Smooth muscle cell (in vitro differentiated cells): ENCODE data around the gene HOMER1. TPM values are rescaled to one million over a fixed set of nuclear protein-coding genes. Genes with fewer than 3 reads are reported as not detected.

ENCODE experiments used
- DNase-seq: peaks from one replicate; lab custom pipeline; 2025; ENCODE audit not compliant: unreplicated experiment; lab: John Stamatoyannopoulos, UW
- H2AFZ ChIP-seq: fragments of 200-600 bp; sonication (generic); 2 replicates; pipeline ENCODE4 v1.6.0; 2016; ENCODE audit warnings: antibody characterized with exemption, low read depth, mild to moderate bottlenecking
- H3F3A ChIP-seq: fragments of 200-600 bp; sonication (generic); 2 replicates; pipeline ENCODE4 v1.6.0; 2017; ENCODE audit warnings: antibody characterized with exemption, low read depth
- H3K27ac ChIP-seq: fragments of 200-600 bp; sonication (generic); 2 replicates; pipeline ENCODE4 v1.5.1; 2016; ENCODE audit warnings: low read depth, mild to moderate bottlenecking
- H3K27me3 ChIP-seq: fragments of 200-600 bp; sonication (generic); 2 replicates; pipeline ENCODE4 v1.6.1; 2016; ENCODE audit warnings: low read depth, mild to moderate bottlenecking
- H3K36me3 ChIP-seq: fragments of 200-600 bp; sonication (generic); 2 replicates; pipeline ENCODE4 v1.5.1; 2016; ENCODE audit warnings: low read depth
- H3K4me1 ChIP-seq: fragments of 200-600 bp; sonication (generic); 2 replicates; pipeline ENCODE4 v1.5.1; 2016; ENCODE audit warnings: low read depth
- H3K4me2 ChIP-seq: fragments of 200-600 bp; sonication (generic); 2 replicates; pipeline ENCODE4 v1.6.0; 2016; ENCODE audit warnings: mild to moderate bottlenecking
- H3K4me3 ChIP-seq: fragments of 200-600 bp; sonication (generic); 2 replicates; pipeline ENCODE4 v1.5.1; 2016; ENCODE audit warnings: mild to moderate bottlenecking
- H3K79me2 ChIP-seq: fragments of 200-600 bp; sonication (generic); 2 replicates; pipeline ENCODE4 v1.6.0; 2016; ENCODE audit warnings: low read depth, mild to moderate bottlenecking
- H3K9ac ChIP-seq: fragments of 200-600 bp; sonication (generic); 2 replicates; pipeline ENCODE4 v1.6.0; 2016; ENCODE audit warnings: low read depth
- H3K9me3 ChIP-seq: fragments of 200-600 bp; sonication (generic); replicated peaks from 2 replicates; pipeline ENCODE4 v1.5.1; 2016; ENCODE audit warnings: low read depth
- H4K20me1 ChIP-seq: fragments of 200-600 bp; sonication (generic); 2 replicates; pipeline ENCODE4 v1.6.0; 2016; ENCODE audit warnings: low read depth
- CTCF ChIP-seq: fragments of 200-600 bp; sonication (generic); IDR thresholded peaks from 2 replicates; pipeline ENCODE4 v1.5.1; 2017; ENCODE audit warnings: borderline replicate concordance, mild to moderate bottlenecking, antibody characterized with exemption; ENCODE audit not compliant: insufficient read depth, poor library complexity, severe bottlenecking
- WGBS: methylation state at CpG from one replicate; pipeline ENCODE4 v1.1.7; 2016; ENCODE audit warnings: low lambda C conversion rate; 5-methylcytosine and 5-hydroxymethylcytosine counted together
- polyA plus RNA-seq: library from polyadenylated mRNA; unstranded; fragments of >200 nt; fragmentation: Nextera tagmentation; extraction: Ambion mirVana; gene quantifications from 2 replicates; pipeline ENCODE4 v1.2.1, GENCODE V29; 2016
- total RNA-seq: library from RNA; depleted of rRNA; stranded (reverse); fragments of >200 nt; gene quantifications from 2 replicates; pipeline ENCODE4 v1.2.3, GENCODE V29; 2014

HOMER1 gene
- total and polyA plus RNA-seq, 2 experiments from 2014 or later, result 4.4 to 14.9 TPM

DNA sequence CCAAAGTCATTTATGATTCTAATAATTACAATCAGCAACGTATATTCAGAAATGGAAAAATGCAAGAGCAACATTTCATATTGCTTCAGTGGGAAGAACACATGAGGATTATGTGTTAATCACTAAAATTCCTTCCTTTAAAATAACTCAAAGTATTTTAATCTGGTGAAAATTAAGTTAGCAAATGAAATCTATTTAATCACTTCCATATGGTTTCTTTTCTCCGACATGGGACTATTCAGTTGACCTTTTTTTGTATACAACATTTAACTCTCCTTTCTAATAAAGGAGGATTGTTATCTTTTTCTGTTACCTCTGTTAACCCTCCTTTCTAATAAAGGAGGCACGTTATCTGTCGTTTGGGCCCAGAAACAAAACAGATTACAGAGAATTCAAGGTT, 59.9 kb downstream of the HOMER1 start:
- DNase-seq, result no peak
- Histone ChIP-seq H3K4me3 (no peak overlapping the region), H3K27me3 (no peaks in the 10 kb centered on the region), H2AFZ (no peak overlapping the region), H3K4me1 (peaks cover under 1% of the 10 kb centered on the region), H3K4me2 (no peak overlapping the region), H3K9ac (no peak overlapping the region), H3K79me2 (no peaks in the 10 kb centered on the region), H3F3A (no peaks in the 10 kb centered on the region), H3K9me3 (no peaks in the 10 kb centered on the region), H3K27ac (no peak overlapping the region), H3K36me3 (no peaks in the 10 kb centered on the region), H4K20me1 (peaks cover 15% of the 10 kb centered on the region)
- no peak for TF ChIP-seq CTCF
- WGBS, result 75% methylated on average over 4 of the region's 4 CpGs

DNA sequence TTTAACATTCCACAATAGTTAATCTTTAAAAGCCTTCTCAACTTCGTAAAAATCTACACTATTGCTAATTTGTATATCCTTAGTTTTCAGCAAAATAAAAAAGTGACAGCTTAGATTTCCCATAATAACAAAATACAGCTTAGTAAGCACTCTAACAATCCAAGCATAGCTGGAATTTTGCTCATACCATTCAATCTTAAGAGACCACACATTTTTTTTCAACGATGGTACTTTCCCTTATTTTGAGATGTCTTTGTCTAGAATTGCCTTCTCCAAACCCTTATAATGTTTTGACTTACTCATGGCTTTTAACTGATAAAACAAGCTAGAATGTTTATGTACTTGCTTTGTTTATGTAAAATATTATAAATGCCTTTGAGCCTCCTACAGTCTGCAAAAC, 65.6 kb downstream of the HOMER1 start:
- Histone ChIP-seq H4K20me1 (no peaks in the 10 kb centered on the region), H3K4me1 (peaks cover 8% of the 10 kb centered on the region), H3K4me2 (peak overlapping the region; percentile 56), H3K9ac (no peak overlapping the region), H3K4me3 (no peak overlapping the region), H3K27me3 (no peaks in the 10 kb centered on the region), H3K27ac (peak overlapping the region; percentile 52), H2AFZ (no peak overlapping the region), H3F3A (no peaks in the 10 kb centered on the region), H3K9me3 (no peaks in the 10 kb centered on the region), H3K79me2 (no peaks in the 10 kb centered on the region), H3K36me3 (peaks cover 4% of the 10 kb centered on the region)
- 35% methylated on average over 2 of the region's 2 CpGs for WGBS
- no peak for DNase-seq
- no peak for TF ChIP-seq CTCF

DNA sequence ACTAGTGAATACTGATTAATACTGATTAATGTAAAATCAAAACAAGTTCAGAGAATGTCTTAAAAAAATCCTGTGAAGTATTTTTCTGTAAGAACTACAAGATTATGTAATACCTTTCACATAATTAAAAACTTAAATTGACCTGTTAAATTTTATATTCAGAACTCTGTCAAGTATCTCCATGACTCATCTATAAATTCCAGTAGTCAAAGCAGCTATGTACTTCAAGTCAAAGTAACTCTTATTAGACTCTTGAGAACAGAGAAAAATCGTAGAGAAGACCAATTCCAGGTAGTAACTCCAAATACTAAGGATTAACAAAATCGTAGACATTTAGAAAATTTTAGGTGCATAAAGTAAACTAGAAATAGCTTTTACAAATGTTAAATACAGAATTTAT, 77.1 kb downstream of the HOMER1 start:
- no peak for DNase-seq
- no peak overlapping the region for H3K27ac ChIP-seq
- 89% methylated on average over 2 of the region's 2 CpGs for WGBS
- no peak for TF ChIP-seq CTCF
- H3K79me2 ChIP-seq, result no peaks in the 10 kb centered on the region
- H3K27me3 ChIP-seq, result no peaks in the 10 kb centered on the region
- H3K4me1 ChIP-seq, result no peaks in the 10 kb centered on the region
- no peak overlapping the region for H2AFZ ChIP-seq
- no peak overlapping the region for H3K4me3 ChIP-seq
- no peaks in the 10 kb centered on the region for H3K36me3 ChIP-seq
- no peaks in the 10 kb centered on the region for H3F3A ChIP-seq
- no peaks in the 10 kb centered on the region for H3K9me3 ChIP-seq
- H4K20me1 ChIP-seq, result no peaks in the 10 kb centered on the region
- no peak overlapping the region for H3K4me2 ChIP-seq
- no peak overlapping the region for H3K9ac ChIP-seq

DNA sequence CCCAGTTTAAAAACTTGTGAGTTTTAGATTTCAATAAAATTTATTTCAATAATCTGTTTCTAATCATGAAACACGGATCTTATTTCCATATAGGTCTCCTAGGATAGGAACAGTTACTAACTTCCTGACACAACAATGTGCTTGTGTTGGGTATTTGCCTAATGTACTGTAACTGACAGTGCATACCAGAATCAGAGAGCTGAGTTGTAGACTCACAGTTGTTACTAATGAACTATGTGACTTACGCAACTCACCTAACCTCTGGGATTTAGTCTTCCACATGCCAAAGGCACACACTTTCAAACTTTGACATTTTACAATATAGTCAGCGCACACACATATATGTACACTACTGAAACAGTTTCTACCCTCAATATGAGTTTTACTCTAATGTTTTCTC, 77.7 kb downstream of the HOMER1 start:
- Histone ChIP-seq H3K79me2 (no peaks in the 10 kb centered on the region), H4K20me1 (no peaks in the 10 kb centered on the region), H3K4me2 (no peak overlapping the region), H3K27ac (no peak overlapping the region), H3K9me3 (no peaks in the 10 kb centered on the region), H3F3A (no peaks in the 10 kb centered on the region), H3K36me3 (no peaks in the 10 kb centered on the region), H3K9ac (no peak overlapping the region), H3K4me1 (no peaks in the 10 kb centered on the region), H2AFZ (no peak overlapping the region), H3K27me3 (no peaks in the 10 kb centered on the region), H3K4me3 (no peak overlapping the region)
- no peak for TF ChIP-seq CTCF
- no peak for DNase-seq
- 92% methylated on average over 3 of the region's 3 CpGs for WGBS
